Measurements from ENCODE around the gene LUC7L. TPM values are rescaled to one million over a fixed set of nuclear protein-coding genes. Genes with fewer than 3 reads are reported as not detected.

Gene LUC7L
- total and polyA plus RNA-seq, 2 of the 8 experiments (the other 6 are each of a cell fraction or from before 2014, with no cell fraction given): 49.7 to 129 TPM

DNA sequence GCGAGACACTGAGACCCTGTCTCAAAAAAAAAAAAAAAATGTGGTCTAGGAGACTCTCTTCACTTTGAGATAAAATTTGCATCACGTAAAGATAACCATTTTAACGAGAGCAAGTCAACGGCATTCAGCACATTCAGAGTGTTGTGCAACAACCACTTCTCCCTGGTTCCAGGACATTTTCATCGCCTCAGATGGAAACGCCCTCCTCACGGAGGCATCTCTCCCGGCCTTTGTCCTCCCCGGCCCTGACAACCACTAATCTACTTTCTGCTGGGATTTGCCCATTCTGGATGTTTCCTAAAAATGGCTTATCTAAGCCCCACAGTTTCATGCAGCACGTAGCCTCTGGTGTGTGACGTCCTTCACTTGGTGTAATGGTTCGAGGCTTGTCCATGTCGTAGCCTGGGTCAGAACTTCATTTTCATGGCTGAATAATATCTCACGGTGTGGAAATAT, 84.4 kb downstream of the LUC7L start:
- POLR2A ChIA-PET (ENCODE audit: partially characterized antibody): interaction anchor here (1.0 kb wide), 1 partner anchor 17 kb away, joined by 5 read pairs; no protein-coding TSS in a partner anchor
- H2BK120ac ChIP-seq (replicated peaks; ENCODE audit: low read depth, low read length): no peak overlapping the region
- CTCF ChIA-PET (ENCODE audit: partially characterized antibody): no interaction called here

More for the DNA sequence above, 84.4 kb downstream of the LUC7L start:
- H2AFZ ChIP-seq (ENCODE audit: low read length): no peak overlapping the region
- H4K20me1 ChIP-seq (replicated peaks in 1 of 2; ENCODE audit: control insufficient read depth in 1 of 2, insufficient read depth in 2 of 2, low read length in 2 of 2): no peaks in the 10 kb centered on the region
- H4K91ac ChIP-seq (replicated peaks; ENCODE audit: insufficient read length, low read length): no peak overlapping the region
- no peak overlapping the region for H4K8ac ChIP-seq (ENCODE audit: extremely low read depth, insufficient read depth, low read length)
- H3K23me2 ChIP-seq (ENCODE audit: low read depth, low read length): no peaks in the 10 kb centered on the region
- no peak overlapping the region for H2BK20ac ChIP-seq (ENCODE audit: low read length)
- DNase-seq (ENCODE audit: low read depth in 1 of 2, low spot score in 2 of 2) (no peak), FAIRE-seq (no peak)
- TF ChIP-seq CEBPB (IDR thresholded peaks at IDR 0.05; ENCODE audit: low read depth, low read length): 0 out of 2 replicates have a peak, but pooled peaks have one; percentile 19
- TF ChIP-seq RFX5 (IDR thresholded peaks at IDR 0.05; ENCODE audit: borderline replicate concordance, low read depth, low read length): no peak
- no peak overlapping the region for H3K4me3 ChIP-seq (ENCODE audit: extremely low read depth in 1 of 4, insufficient read depth in 2 of 4, low read depth in 3 of 4, low read length in 4 of 4)
- no peak overlapping the region for H2BK12ac ChIP-seq (ENCODE audit: low read depth, low read length)
- no peak overlapping the region for H3K14ac ChIP-seq (ENCODE audit: insufficient read length)
- peaks cover 0 to 7% (median 2%) of the 10 kb centered on the region in 4 experiments; a peak in 1 of 7 replicates for H3K27me3 ChIP-seq (replicated peaks in 1 of 4; ENCODE audit: control insufficient read depth in 3 of 4, extremely low read depth in 1 of 4, insufficient read depth in 3 of 4, low read length in 3 of 4)
- H3K56ac ChIP-seq (replicated peaks; ENCODE audit: insufficient read length, low read depth, low read length): no peak overlapping the region
- H3K4ac ChIP-seq (replicated peaks; ENCODE audit: insufficient read length, low read depth, low read length): no peak overlapping the region
- H3K4me1 ChIP-seq (replicated peaks in 1 of 4; ENCODE audit: control insufficient read depth in 3 of 4, insufficient read depth in 4 of 4, low read length in 3 of 4): no peaks in the 10 kb centered on the region; a peak in 1 of 7 replicates
- H3K79me1 ChIP-seq (ENCODE audit: low read depth, low read length): no peaks in the 10 kb centered on the region
- H3K18ac ChIP-seq (ENCODE audit: extremely low read depth, low read length): no peak overlapping the region
- no peak overlapping the region for H3K27ac ChIP-seq (ENCODE audit: low read depth, low read length)
- H2AK5ac ChIP-seq (ENCODE audit: low read depth, low read length): no peak overlapping the region
- H3K9me3 ChIP-seq (ENCODE audit: insufficient read depth in 2 of 2, low read depth in 1 of 2, low read length in 1 of 2): no peaks in the 10 kb centered on the region
- H3K23ac ChIP-seq (ENCODE audit: insufficient read length): no peak overlapping the region
- WGBS, 2 experiments (ENCODE audit: extremely low coverage in 1 of 2, insufficient coverage in 1 of 2, insufficient read length in 1 of 2, insufficient replicate concordance in 2 of 2, low coverage in 1 of 2, low lambda C conversion rate in 2 of 2, missing lambda C conversion rate in 1 of 2): 97% methylated on average over 14 of the region's 14 CpGs; no CpG with 5 or more reads in 1 of the 2 experiments
- no peaks in the 10 kb centered on the region for H3K36me3 ChIP-seq (ENCODE audit: control insufficient read depth in 2 of 4, insufficient read depth in 4 of 4, low read length in 3 of 4)
- H2BK15ac ChIP-seq (ENCODE audit: low read length): no peak overlapping the region
- H4K5ac ChIP-seq (ENCODE audit: insufficient read length, low read depth, low read length): no peak overlapping the region
- no peak overlapping the region for H3K4me2 ChIP-seq (ENCODE audit: insufficient read depth in 1 of 2, low read depth in 2 of 2, low read length in 2 of 2)
- H3K9ac ChIP-seq (replicated peaks in 1 of 4; ENCODE audit: extremely low read depth in 1 of 4, low read depth in 3 of 4, low read length in 3 of 4): no peak overlapping the region
- no peak overlapping the region for H2BK5ac ChIP-seq (ENCODE audit: low read depth, low read length)
- H3K79me2 ChIP-seq (ENCODE audit: control insufficient read depth in 1 of 2, insufficient read depth in 2 of 2, low read length in 2 of 2): no peaks in the 10 kb centered on the region
